Left ventricle myocardium inferior (tissue), 1 donor: ENCODE data around the gene NPPB. TPM values are rescaled to one million over a fixed set of nuclear protein-coding genes. Genes with fewer than 3 reads are reported as not detected.

Experiments used
- DNase-seq: peaks from one replicate; pipeline ENCODE4 v3.0.0-alpha.2; 2020
- H3K27ac ChIP-seq: fragments of 200-600 bp; replicated peaks from 2 replicates; pipeline ENCODE4 v1.8.0; 2021
- H3K27me3 ChIP-seq: fragments of 200-600 bp; 2 replicates; pipeline ENCODE4 v1.8.0; 2021; ENCODE audit warnings: low read depth
- H3K36me3 ChIP-seq: fragments of 200-600 bp; 2 replicates; pipeline ENCODE4 v1.8.0; 2021
- H3K4me1 ChIP-seq: fragments of 200-600 bp; 2 replicates; pipeline ENCODE4 v1.8.0; 2021
- H3K4me3 ChIP-seq: fragments of 200-600 bp; 2 replicates; pipeline ENCODE4 v1.8.0; 2021; ENCODE audit warnings: mild to moderate bottlenecking, moderate library complexity
- H3K9me3 ChIP-seq: fragments of 200-600 bp; replicated peaks from 2 replicates; pipeline ENCODE4 v1.8.0; 2021
- CTCF ChIP-seq: fragments of 200-600 bp; IDR thresholded peaks from 2 replicates; pipeline ENCODE4 v1.8.0; 2021; ENCODE audit warnings: antibody characterized with exemption, mild to moderate bottlenecking, borderline replicate concordance
- intact Hi-C: fragments of 100-400 bp; cut with micrococcal nuclease; formaldehyde crosslinking; loops from one replicate; pipeline ENCODE4 v1.11.0; 2022
- total RNA-seq: library from RNA; stranded (reverse); fragmentation: NEBNext Ultra II Directional; extraction: Animal tissue kit (Norgen Biotek cat#: 25700); gene quantifications from one replicate; pipeline ENCODE4 v1.2.1, GENCODE V29; 2021
- donor health status: DM: no; HTN: yes; CAD: no; lungs with severe emphysema.

Gene NPPB
- total RNA-seq, 1 donor from 2014 or later: 119 TPM

- TF ChIP-seq CTCF: no peak
- peaks cover 13% of the 10 kb centered on the region for H3K4me1 ChIP-seq
- DNase-seq: no peak
- no peaks in the 10 kb centered on the region for H3K36me3 ChIP-seq
- no peaks in the 10 kb centered on the region for H3K9me3 ChIP-seq
- intact Hi-C loops: no loop called here
- H3K27me3 ChIP-seq: no peaks in the 10 kb centered on the region
- no peak overlapping the region for H3K4me3 ChIP-seq
- no peak overlapping the region for H3K27ac ChIP-seq
These were observed 10.4 kb upstream of the NPPB start for GRCh38 chr1:11869104-11869503.

- H3K27ac ChIP-seq: no peak overlapping the region
- intact Hi-C loops: no loop called here
- no peaks in the 10 kb centered on the region for H3K9me3 ChIP-seq
- TF ChIP-seq CTCF: no peak
- H3K27me3 ChIP-seq: no peaks in the 10 kb centered on the region
- no peak for DNase-seq
- no peak overlapping the region for H3K4me3 ChIP-seq
- peaks cover 8% of the 10 kb centered on the region for H3K4me1 ChIP-seq
- no peaks in the 10 kb centered on the region for H3K36me3 ChIP-seq
These were observed 9.7 kb upstream of the NPPB start for GRCh38 chr1:11868331-11868980.

GRCh38 chr1:11862890-11863289 lies 4.1 kb upstream of the NPPB start:
- Histone ChIP-seq H3K36me3 (no peaks in the 10 kb centered on the region), H3K27ac (no peak overlapping the region), H3K27me3 (peaks cover 54% of the 10 kb centered on the region), H3K9me3 (no peaks in the 10 kb centered on the region), H3K4me1 (peaks cover 6% of the 10 kb centered on the region), H3K4me3 (no peak overlapping the region)
- no peak for TF ChIP-seq CTCF
- no peak for DNase-seq
- intact Hi-C loops: no loop called here

GRCh38 chr1:11860587-11860986 lies 1.8 kb upstream of the NPPB start:
- H3K27me3 ChIP-seq: peaks cover 77% of the 10 kb centered on the region
- H3K4me3 ChIP-seq: no peak overlapping the region
- no peaks in the 10 kb centered on the region for H3K36me3 ChIP-seq
- DNase-seq: no peak
- no peak for TF ChIP-seq CTCF
- intact Hi-C loops: no loop called here
- H3K4me1 ChIP-seq: peaks cover 6% of the 10 kb centered on the region
- H3K9me3 ChIP-seq: no peaks in the 10 kb centered on the region
- H3K27ac ChIP-seq: no peak overlapping the region

GRCh38 chr1:11860083-11860482 lies 1.3 kb upstream of the NPPB start:
- Histone ChIP-seq H3K27me3 (peaks cover 82% of the 10 kb centered on the region), H3K27ac (no peak overlapping the region), H3K9me3 (no peaks in the 10 kb centered on the region), H3K4me1 (peaks cover 6% of the 10 kb centered on the region), H3K4me3 (no peak overlapping the region), H3K36me3 (no peaks in the 10 kb centered on the region)
- no peak for TF ChIP-seq CTCF
- intact Hi-C loops: no loop called here
- no peak for DNase-seq
